ENCODE results near the gene ANKZF1. TPM values are rescaled to one million over a fixed set of nuclear protein-coding genes. Genes with fewer than 3 reads are reported as not detected.

The ANKZF1 gene
- polyA plus RNA-seq, 1 of the 3 experiments (the other 2 are of a cell fraction): 22.3 TPM

DNA sequence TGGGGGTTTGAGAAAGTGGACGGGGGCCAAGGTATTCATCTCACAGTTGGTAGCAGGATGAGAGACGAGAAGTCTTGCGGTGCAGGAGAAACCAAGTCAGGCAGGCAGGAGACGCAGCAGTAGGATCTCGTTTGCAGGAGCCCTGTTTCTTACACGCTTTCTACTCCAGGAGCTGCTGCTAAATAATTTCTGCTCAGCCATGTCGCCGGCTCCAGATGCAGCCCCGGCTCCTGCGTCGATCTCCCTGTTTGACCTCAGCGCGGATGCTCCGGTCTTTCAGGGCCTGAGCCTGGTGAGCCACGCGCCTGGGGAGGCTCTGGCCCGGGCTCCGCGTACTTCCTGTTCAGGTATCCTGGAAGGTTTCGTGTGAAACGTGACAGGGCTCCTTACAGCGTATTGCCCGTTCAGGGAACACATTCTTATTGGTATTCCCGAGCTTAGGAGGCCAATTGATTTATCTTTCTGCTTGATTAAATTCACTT lies 494 bp downstream of the ANKZF1 start:
- ChIA-PET POLR2A (interaction anchor here (0.6 to 2.7 kb wide), 5 partner anchors 12 to 268 kb away, joined by 3 to 23 read pairs (median 8); partner anchors contain the start of genes ABCB6, CNPPD1, GLB1L and STK16), CTCF (interaction anchor here (0.9 to 5.1 kb wide), 8 partner anchors 11 to 70 kb away, joined by 3 to 40 read pairs (median 4); partner anchors contain the start of genes ABCB6 and NHEJ1)
- no peaks in the 10 kb centered on the region for H3K9me3 ChIP-seq
- DNase-seq: peak; percentile 65
- TF ChIP-seq, protein P1, sequence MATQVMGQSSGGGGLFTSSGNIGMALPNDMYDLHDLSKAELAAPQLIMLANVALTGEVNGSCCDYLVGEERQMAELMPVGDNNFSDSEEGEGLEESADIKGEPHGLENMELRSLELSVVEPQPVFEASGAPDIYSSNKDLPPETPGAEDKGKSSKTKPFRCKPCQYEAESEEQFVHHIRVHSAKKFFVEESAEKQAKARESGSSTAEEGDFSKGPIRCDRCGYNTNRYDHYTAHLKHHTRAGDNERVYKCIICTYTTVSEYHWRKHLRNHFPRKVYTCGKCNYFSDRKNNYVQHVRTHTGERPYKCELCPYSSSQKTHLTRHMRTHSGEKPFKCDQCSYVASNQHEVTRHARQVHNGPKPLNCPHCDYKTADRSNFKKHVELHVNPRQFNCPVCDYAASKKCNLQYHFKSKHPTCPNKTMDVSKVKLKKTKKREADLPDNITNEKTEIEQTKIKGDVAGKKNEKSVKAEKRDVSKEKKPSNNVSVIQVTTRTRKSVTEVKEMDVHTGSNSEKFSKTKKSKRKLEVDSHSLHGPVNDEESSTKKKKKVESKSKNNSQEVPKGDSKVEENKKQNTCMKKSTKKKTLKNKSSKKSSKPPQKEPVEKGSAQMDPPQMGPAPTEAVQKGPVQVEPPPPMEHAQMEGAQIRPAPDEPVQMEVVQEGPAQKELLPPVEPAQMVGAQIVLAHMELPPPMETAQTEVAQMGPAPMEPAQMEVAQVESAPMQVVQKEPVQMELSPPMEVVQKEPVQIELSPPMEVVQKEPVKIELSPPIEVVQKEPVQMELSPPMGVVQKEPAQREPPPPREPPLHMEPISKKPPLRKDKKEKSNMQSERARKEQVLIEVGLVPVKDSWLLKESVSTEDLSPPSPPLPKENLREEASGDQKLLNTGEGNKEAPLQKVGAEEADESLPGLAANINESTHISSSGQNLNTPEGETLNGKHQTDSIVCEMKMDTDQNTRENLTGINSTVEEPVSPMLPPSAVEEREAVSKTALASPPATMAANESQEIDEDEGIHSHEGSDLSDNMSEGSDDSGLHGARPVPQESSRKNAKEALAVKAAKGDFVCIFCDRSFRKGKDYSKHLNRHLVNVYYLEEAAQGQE (IDR thresholded peaks at IDR 0.05; ENCODE audit: low read depth, low read length): no peak
- TF ChIP-seq, protein P2, sequence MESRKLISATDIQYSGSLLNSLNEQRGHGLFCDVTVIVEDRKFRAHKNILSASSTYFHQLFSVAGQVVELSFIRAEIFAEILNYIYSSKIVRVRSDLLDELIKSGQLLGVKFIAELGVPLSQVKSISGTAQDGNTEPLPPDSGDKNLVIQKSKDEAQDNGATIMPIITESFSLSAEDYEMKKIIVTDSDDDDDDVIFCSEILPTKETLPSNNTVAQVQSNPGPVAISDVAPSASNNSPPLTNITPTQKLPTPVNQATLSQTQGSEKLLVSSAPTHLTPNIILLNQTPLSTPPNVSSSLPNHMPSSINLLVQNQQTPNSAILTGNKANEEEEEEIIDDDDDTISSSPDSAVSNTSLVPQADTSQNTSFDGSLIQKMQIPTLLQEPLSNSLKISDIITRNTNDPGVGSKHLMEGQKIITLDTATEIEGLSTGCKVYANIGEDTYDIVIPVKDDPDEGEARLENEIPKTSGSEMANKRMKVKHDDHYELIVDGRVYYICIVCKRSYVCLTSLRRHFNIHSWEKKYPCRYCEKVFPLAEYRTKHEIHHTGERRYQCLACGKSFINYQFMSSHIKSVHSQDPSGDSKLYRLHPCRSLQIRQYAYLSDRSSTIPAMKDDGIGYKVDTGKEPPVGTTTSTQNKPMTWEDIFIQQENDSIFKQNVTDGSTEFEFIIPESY (IDR thresholded peaks at IDR 0.05; ENCODE audit: borderline replicate concordance, low read depth): no peak
- peaks cover 3 to 16% of the 10 kb centered on the region in 2 experiments; a peak in 1 of 4 replicates for H3K4me1 ChIP-seq (ENCODE audit: control insufficient read depth in 1 of 2, insufficient read depth in 2 of 2, low read depth in 1 of 2, low read length in 1 of 2)
- peak overlapping the region; percentile 82 to 87 for H3K4me3 ChIP-seq (ENCODE audit: low read depth in 2 of 2, low read length in 1 of 2)
- peak overlapping the region; percentile 70 for H3K9ac ChIP-seq
- H3K27me3 ChIP-seq (ENCODE audit: insufficient read depth): no peaks in the 10 kb centered on the region
- no peaks in the 10 kb centered on the region for H3K9me2 ChIP-seq
- peak overlapping the region; percentile 87 for H3K4me2 ChIP-seq
- peaks cover 11% of the 10 kb centered on the region for H3F3A ChIP-seq (replicated peaks; ENCODE audit: insufficient read depth)
- H3K36me3 ChIP-seq (replicated peaks in 1 of 2; ENCODE audit: control insufficient read depth in 1 of 2, insufficient read depth in 2 of 2, low read length in 1 of 2): peaks cover 14 to 39% of the 10 kb centered on the region in 2 experiments
- no peaks in the 10 kb centered on the region for H4K20me1 ChIP-seq (ENCODE audit: insufficient read depth)
- peaks cover 27% of the 10 kb centered on the region for H3K79me2 ChIP-seq (ENCODE audit: insufficient read depth)
- peak overlapping the region; percentile 80 for H2AFZ ChIP-seq (ENCODE audit: low read depth)
- WGBS (ENCODE audit: low lambda C conversion rate): 0% methylated on average over 24 of the region's 24 CpGs
- peak overlapping the region; percentile 74 to 77 for H3K27ac ChIP-seq (ENCODE audit: low read depth in 2 of 2, low read length in 1 of 2)

DNA sequence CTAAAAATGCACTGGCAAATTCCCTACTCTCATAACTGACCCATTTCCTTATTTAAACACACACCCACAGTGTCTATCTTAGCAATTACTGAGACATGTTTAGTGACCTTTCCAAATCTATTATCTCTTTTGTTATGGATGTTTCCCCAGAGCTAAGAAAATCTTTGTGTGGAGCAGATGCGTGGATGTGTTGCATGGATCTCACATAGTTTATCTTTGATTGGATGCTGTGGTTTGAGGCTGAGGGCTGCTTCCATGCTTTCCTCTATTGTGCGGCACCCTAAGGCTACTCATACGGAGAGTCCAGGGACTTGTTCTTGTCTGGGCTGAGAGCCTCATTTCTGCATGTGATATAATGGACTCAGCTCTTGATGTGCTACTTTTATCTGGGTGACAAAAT lies 4.7 kb downstream of the ANKZF1 start:
- Histone ChIP-seq H3K4me3 (ENCODE audit: low read depth in 2 of 2, low read length in 1 of 2) (no peak overlapping the region), H3F3A (replicated peaks; ENCODE audit: insufficient read depth) (peaks cover 11% of the 10 kb centered on the region), H3K9me2 (no peaks in the 10 kb centered on the region), H3K36me3 (replicated peaks in 1 of 2; ENCODE audit: control insufficient read depth in 1 of 2, insufficient read depth in 2 of 2, low read length in 1 of 2) (peaks cover 14 to 73% of the 10 kb centered on the region in 2 experiments), H4K20me1 (ENCODE audit: insufficient read depth) (no peaks in the 10 kb centered on the region), H3K79me2 (ENCODE audit: insufficient read depth) (0 out of 2 replicates have a peak, but pooled peaks cover 10% of the 10 kb centered on the region), H3K4me1 (ENCODE audit: control insufficient read depth in 1 of 2, insufficient read depth in 2 of 2, low read depth in 1 of 2, low read length in 1 of 2) (peaks cover 3% of the 10 kb centered on the region in 2 experiments; a peak in 1 of 4 replicates), H3K27ac (ENCODE audit: low read depth in 2 of 2, low read length in 1 of 2) (no peak overlapping the region), H2AFZ (ENCODE audit: low read depth) (no peak overlapping the region), H3K4me2 (no peak overlapping the region), H3K9ac (no peak overlapping the region), H3K9me3 (no peaks in the 10 kb centered on the region), H3K27me3 (ENCODE audit: insufficient read depth) (no peaks in the 10 kb centered on the region)
- CTCF ChIA-PET: interaction anchor here (1.1 to 1.4 kb wide), 2 partner anchors 65 to 119 kb away, joined by 3 to 5 read pairs; no protein-coding TSS in a partner anchor
- no peak for DNase-seq
- 92% methylated on average over 3 of the region's 3 CpGs for WGBS (ENCODE audit: low lambda C conversion rate)
- POLR2A ChIA-PET: interaction anchor here (0.6 to 1.2 kb wide), 2 partner anchors 13 to 16 kb away, joined by 3 to 5 read pairs; partner anchors contain the start of gene ABCB6
- TF ChIP-seq POLR2AphosphoS5 (IDR thresholded peaks at IDR 0.05; ENCODE audit: low read depth, low read length) (no peak), GATA2 (CRISPR knock-in tag; IDR thresholded peaks at IDR 0.05) (no peak), FOXJ3 (CRISPR knock-in tag; IDR thresholded peaks at IDR 0.05) (no peak), FOXM1 (IDR thresholded peaks at IDR 0.05; ENCODE audit: low read depth) (no peak), RCOR1 (IDR thresholded peaks at IDR 0.05; ENCODE audit: low read length) (no peak), RFX5 (IDR thresholded peaks at IDR 0.05; ENCODE audit: low read length) (no peak), NFIC (IDR thresholded peaks at IDR 0.05; ENCODE audit: borderline replicate concordance) (no peak), JUND (IDR thresholded peaks at IDR 0.05) (no peak), EZH2phosphoT487 (IDR thresholded peaks at IDR 0.05; ENCODE audit: borderline replicate concordance, low read depth) (no peak)
- TF ChIP-seq, protein P3, sequence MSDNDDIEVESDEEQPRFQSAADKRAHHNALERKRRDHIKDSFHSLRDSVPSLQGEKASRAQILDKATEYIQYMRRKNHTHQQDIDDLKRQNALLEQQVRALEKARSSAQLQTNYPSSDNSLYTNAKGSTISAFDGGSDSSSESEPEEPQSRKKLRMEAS (IDR thresholded peaks at IDR 0.05; ENCODE audit: low read depth): no peak
- TF ChIP-seq, protein P4, sequence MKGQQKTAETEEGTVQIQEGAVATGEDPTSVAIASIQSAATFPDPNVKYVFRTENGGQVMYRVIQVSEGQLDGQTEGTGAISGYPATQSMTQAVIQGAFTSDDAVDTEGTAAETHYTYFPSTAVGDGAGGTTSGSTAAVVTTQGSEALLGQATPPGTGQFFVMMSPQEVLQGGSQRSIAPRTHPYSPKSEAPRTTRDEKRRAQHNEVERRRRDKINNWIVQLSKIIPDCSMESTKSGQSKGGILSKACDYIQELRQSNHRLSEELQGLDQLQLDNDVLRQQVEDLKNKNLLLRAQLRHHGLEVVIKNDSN (IDR thresholded peaks at IDR 0.05; ENCODE audit: borderline replicate concordance, low read depth): no peak
- TF ChIP-seq, protein P5, sequence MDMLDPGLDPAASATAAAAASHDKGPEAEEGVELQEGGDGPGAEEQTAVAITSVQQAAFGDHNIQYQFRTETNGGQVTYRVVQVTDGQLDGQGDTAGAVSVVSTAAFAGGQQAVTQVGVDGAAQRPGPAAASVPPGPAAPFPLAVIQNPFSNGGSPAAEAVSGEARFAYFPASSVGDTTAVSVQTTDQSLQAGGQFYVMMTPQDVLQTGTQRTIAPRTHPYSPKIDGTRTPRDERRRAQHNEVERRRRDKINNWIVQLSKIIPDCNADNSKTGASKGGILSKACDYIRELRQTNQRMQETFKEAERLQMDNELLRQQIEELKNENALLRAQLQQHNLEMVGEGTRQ (IDR thresholded peaks at IDR 0.05; ENCODE audit: borderline replicate concordance, low read depth, low read length): no peak
- TF ChIP-seq, protein P1 (IDR thresholded peaks at IDR 0.05; ENCODE audit: low read depth, low read length): no peak

Measured in SK-N-SH (cell line).